Measurements from ENCODE around the gene DDX54.

Gene DDX54

DNA sequence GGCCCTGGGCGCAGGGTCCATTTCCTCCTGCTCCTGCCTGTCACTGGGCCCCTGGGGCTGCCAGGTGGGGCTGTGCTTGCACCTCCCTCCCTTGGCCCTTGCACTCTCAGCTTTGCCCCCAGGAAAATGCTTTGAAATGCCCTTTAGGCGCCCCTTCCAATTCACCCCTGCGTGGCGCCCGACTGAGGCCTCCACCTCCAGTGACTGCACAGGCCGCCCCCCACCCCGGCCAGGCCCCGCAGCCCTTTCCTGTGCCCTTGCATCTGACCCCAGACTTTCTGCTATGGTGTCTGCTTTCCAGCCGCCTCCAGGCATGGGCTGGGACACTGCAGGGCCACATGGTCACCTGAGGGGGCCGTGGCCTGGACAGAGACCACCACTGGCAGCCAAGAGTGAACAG is 17.4 kb downstream of the DDX54 start:
- no peak for TF ChIP-seq ZFX (IDR thresholded peaks at IDR 0.05; ENCODE audit: borderline replicate concordance)
- H3K27ac ChIP-seq, result no peak overlapping the region

DNA sequence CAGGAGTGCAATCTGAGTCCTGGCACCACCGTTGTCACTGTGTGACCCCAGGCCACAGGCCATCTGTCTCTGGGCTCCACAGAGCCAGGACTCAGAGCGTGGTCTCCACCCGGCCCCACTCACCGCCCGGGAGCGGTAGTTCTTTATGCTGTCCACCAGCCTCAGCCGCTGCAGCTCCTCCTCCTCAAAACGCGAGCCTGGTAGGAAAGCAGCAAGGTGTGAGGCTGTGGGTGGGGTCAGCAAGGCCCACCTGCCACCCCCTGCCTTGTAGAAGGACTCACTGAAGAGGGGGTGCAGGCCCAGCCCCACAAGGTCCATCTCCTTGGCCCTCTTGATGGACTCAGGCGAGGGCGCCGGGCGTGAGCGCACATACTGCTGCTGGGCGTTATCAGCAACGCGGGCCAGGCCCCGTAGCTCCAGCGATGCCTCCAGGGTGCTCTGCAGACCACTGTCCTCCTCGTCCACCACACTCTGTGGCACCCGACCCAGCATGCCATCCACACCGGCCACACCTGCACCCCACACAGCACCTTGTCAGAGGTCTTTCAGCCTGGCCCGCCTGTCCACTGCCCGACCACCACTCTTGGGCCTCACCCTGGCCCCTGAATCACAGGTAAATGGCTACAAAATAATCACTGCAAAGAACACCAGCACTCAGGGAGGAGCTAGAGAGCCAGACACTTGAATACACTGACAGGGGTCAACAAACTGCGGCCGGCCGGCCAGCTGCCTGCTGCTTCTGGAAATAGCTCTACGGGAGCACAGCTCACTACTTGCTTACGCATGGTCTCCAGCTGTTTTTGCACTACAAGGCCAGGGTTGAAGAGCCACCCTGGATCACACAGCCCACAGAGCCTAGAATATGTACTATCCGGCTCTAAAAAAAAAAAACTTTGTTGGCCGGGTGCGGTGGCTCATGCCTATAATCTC is 19.5 kb downstream of the DDX54 start:
- H3K27ac ChIP-seq, result no peak overlapping the region
- no peak for TF ChIP-seq ZFX (IDR thresholded peaks at IDR 0.05; ENCODE audit: borderline replicate concordance)

DNA sequence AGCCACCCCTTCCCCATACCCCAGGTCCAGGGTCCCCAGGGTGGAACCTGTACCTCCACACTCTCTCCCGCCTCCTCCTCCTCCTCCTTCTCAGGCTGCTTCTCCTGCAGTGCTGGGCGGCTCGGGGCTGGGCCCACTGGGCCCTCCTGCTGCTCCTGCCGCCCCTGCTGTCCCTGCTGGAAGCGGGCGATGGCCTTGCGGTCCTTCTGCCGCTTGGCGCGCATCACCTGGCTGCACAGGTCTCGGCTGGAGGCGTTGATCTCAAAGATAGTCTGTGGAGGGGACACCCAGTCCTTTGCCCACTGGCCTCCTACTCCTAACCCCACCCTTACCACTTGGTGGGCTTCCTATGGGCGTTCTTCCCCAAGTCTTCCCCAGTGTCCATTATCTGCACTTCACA is 21.3 kb downstream of the DDX54 start:
- TF ChIP-seq, protein P1, sequence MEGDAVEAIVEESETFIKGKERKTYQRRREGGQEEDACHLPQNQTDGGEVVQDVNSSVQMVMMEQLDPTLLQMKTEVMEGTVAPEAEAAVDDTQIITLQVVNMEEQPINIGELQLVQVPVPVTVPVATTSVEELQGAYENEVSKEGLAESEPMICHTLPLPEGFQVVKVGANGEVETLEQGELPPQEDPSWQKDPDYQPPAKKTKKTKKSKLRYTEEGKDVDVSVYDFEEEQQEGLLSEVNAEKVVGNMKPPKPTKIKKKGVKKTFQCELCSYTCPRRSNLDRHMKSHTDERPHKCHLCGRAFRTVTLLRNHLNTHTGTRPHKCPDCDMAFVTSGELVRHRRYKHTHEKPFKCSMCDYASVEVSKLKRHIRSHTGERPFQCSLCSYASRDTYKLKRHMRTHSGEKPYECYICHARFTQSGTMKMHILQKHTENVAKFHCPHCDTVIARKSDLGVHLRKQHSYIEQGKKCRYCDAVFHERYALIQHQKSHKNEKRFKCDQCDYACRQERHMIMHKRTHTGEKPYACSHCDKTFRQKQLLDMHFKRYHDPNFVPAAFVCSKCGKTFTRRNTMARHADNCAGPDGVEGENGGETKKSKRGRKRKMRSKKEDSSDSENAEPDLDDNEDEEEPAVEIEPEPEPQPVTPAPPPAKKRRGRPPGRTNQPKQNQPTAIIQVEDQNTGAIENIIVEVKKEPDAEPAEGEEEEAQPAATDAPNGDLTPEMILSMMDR (IDR thresholded peaks at IDR 0.05), result no peak
- no peak for TF ChIP-seq ZFX (IDR thresholded peaks at IDR 0.05; ENCODE audit: borderline replicate concordance)
- H3K27ac ChIP-seq, result no peak overlapping the region

GRCh38 chr12:113163030-113163360 is 22.3 kb downstream of the DDX54 start:
- TF ChIP-seq, protein P1 (IDR thresholded peaks at IDR 0.05), result no peak
- no peak for TF ChIP-seq ZFX (IDR thresholded peaks at IDR 0.05; ENCODE audit: borderline replicate concordance)

DNA sequence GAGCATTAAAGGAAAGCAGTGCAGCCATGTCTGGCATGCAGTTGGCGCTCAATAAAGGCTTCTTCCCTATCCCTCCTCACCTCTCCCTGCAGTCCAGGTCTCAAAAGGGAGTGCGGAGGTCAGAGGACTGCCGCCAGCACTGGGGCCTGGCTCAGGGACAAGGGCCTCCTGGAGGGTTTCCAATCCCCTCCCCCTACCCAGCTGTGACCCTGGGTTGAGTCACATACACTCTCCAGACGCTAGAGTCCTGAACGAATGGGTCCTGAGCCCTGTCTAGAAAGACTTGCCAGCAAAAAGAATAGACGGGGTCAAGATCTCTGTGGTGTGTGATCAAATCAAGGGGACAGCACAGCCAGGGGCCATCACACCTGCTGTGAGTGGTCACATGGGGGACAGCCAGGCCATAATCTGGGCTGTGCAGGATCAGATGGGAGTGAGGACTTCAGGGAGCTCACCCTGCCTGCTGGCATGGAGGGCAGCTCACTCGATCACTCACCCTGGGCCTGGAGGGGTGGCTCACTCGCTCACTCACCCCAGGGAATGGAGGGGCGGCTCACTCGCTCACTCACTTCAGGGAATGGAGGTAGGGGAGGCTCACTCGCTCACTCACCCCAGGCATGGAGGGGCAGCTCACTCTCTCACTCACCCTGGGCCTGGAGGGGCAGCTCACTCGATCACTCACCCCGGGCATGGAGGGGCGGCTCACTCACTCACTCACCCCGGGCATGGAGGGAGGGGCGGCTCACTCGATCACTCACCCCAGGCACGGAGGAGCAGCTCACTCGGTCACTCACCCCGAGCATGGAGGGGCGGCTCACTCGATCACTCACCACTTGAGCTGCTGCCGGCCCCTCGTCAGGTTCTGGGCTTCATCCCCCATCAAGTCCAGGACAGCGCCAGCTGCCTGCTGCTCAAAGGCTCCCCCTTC is 22.9 kb downstream of the DDX54 start:
- TF ChIP-seq ZFX (IDR thresholded peaks at IDR 0.05; ENCODE audit: borderline replicate concordance), result no peak
- TF ChIP-seq, protein P1 (IDR thresholded peaks at IDR 0.05), result no peak
- H3K27ac ChIP-seq, result peak overlapping the region; percentile 43

More at GRCh38 chr12:113163030-113163360, 22.3 kb downstream of the DDX54 start:
- peak overlapping the region; percentile 43; the same call in 1 of the 2 replicates for H3K27ac ChIP-seq

DNA sequence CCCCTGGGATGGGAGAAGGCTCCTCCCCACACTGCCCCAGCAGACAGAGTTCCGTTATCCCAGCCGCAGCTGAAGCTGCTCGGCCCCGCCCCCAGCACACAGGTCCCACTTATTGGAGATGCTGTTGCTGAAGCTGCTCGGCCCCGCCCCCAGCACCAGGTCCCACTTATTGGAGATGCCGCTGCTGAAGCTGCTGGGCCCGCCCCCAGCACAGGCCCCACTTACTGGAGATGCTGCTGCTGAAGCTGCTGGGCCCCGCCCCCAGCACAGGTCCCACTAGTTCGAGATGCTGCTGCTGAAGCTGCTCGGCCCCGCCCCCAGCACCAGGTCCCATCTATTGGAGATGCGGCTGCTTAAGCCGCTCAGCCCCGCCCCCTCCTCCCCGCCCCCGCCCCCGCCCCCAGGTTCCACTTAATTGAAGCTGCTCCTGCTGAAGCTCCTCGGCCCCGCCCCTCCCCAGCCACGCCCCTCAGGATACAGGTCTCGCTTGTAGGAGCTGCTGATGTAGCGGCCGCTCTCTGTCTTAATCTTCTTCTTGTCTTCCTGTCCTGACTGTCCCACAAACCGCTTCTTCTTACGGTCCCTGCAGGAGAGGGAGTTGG is 23.8 kb downstream of the DDX54 start:
- no peak for TF ChIP-seq ZFX (IDR thresholded peaks at IDR 0.05; ENCODE audit: borderline replicate concordance)
- TF ChIP-seq, protein P1 (IDR thresholded peaks at IDR 0.05), result no peak
- H3K27ac ChIP-seq, result peak overlapping the region; percentile 43; the same call in 1 of the 2 replicates

- no peak overlapping the region for H3K27ac ChIP-seq
- TF ChIP-seq, protein P1 (IDR thresholded peaks at IDR 0.05), result no peak
- TF ChIP-seq ZFX (IDR thresholded peaks at IDR 0.05; ENCODE audit: borderline replicate concordance), result no peak
Observed at GRCh38 chr12:113159937-113160336, 25.3 kb downstream of the DDX54 start.

All from 22Rv1 (cell line).